ENCODE results near the gene DDIT4L. TPM values are rescaled to one million over a fixed set of nuclear protein-coding genes. Genes with fewer than 3 reads are reported as not detected.
A peak's percentile ranks its signal among the peaks of the same experiment; 100 is the strongest.
"Not testable (repeated sequence)": the region's sequence is repeated elsewhere in the genome, so short reads cannot be mapped to it uniquely, and the experiment has no call there.

DDIT4L gene, protein sequence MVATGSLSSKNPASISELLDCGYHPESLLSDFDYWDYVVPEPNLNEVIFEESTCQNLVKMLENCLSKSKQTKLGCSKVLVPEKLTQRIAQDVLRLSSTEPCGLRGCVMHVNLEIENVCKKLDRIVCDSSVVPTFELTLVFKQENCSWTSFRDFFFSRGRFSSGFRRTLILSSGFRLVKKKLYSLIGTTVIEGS
- polyA plus RNA-seq (2012; ENCODE audit: missing spikeins): 0.34 TPM

DNA sequence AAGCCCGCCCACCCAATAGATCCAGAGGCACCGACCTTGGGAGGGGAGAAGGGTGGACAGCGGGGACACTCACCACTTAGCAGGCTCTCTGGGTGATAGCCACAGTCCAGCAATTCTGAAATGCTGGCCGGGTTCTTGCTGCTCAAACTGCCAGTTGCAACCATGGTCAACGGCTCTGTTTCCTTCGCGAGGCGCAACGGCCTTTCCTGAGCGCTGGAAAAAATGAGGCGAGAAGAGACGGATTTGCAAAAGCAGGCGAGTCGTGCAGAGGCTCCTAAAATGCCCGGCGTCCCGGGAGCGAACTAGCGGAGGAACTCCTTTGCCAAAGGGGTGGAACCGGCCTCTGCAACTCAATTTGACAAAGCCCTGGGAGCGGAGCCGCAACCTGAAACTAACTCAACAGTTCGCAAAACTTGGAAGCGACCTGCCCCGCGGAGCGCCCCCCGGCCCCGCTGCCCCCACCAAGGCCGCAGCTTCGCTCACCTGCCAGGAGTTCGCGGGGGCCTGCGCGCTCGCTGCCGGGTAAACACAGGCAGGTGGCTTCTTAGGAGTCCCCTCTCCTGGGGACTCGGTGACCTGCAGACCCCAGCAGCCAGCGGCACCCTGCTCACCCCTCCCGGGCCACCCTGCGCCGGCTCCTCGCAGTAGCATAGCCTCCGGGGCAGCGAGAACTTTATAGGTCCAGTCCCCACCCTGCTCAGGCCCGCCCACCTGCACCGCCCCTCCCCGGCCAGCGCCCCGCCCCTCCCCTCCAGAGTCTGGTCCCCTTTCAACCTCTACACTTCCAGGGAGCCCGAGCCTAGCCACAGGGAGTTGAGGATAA, at the start of gene DDIT4L:
Gene DDIT4L (minus strand): TSS at position 649 of the 823 bp plus-strand sequence. CDS start 485 bp downstream, at position 164.
- DNase-seq (ENCODE audit: insufficient read length) (no peak), FAIRE-seq (no peak)
- TF ChIP-seq TAF1 (IDR thresholded peaks at IDR 0.05; ENCODE audit: borderline replicate concordance, low read depth, low read length): no peak
- no peak for TF ChIP-seq POLR2AphosphoS5 (IDR thresholded peaks at IDR 0.05; ENCODE audit: low read depth, low read length)
- no peak for TF ChIP-seq POLR2A (IDR thresholded peaks at IDR 0.05; ENCODE audit: low read depth, low read length)

DNA sequence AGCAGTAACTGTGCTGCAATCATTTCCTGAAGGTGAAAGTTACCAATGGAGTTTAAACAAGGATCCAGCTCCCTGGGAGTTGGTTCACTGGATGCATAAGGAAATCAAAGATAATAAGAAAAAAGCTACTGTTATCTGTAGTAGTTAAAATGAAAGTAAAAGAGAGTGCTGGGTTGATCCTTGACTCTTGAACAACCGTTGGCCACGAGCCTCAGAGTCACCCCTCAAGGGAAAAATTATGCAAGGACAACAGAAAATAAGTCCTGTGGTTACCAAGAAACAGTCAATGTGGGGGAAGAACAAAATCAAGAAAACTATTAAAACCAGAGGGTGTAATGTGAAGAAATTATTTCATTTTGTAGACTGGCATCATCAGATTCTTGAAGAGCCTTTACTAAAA, 49.7 kb upstream of the DDIT4L start:
- no peak for TF ChIP-seq TAF1 (IDR thresholded peaks at IDR 0.05; ENCODE audit: borderline replicate concordance, low read depth, low read length)
- TF ChIP-seq POLR2A (IDR thresholded peaks at IDR 0.05; ENCODE audit: low read depth, low read length): no peak
- no peak for TF ChIP-seq POLR2AphosphoS5 (IDR thresholded peaks at IDR 0.05; ENCODE audit: low read depth, low read length)
- no peak for DNase-seq (ENCODE audit: insufficient read length)
- no peak for FAIRE-seq

DNA sequence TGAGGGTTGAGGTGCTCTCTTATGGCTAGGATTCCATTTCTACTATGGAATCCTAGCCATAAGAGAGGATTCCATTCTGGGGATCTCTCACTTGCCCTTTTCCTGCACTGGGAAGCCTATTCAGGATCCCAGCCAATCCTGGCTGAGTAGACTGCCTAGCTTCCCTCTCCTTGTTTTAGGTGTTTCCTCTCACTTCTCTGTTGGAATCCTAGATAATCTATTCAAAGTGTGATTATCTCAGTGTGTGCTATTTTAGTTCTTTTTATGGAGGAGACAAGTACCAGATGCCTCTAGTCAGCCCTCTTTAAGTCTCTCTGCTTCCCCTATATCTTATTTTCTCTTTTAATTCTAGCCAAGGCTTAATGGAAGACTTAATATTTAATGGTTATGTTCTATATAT, 34.5 kb upstream of the DDIT4L start:
- FAIRE-seq: no peak
- TF ChIP-seq POLR2A (IDR thresholded peaks at IDR 0.05; ENCODE audit: low read depth, low read length): no peak
- no peak for TF ChIP-seq POLR2AphosphoS5 (IDR thresholded peaks at IDR 0.05; ENCODE audit: low read depth, low read length)
- TF ChIP-seq TAF1 (IDR thresholded peaks at IDR 0.05; ENCODE audit: borderline replicate concordance, low read depth, low read length): no peak
- no peak for DNase-seq (ENCODE audit: insufficient read length)

DNA sequence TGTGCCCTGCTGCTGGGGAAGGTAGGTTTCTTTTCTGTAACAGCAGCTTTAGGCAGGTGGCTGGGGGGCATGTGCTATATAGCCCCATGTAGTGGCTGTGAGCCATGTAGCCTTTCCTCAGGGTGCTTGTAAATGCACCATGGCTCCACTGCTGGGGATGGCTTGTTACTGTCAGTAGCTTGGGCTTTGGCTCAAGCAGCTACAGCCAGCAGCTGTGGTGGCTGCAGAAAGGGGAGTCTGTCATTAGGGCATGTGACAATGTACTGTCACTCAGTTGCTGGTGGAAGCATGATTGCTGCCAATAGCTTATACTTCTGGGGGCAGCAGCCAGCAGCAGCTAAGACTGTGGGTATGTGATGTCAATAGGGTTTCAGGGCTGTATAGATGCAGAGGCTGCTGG, 33.9 kb upstream of the DDIT4L start:
- DNase-seq (ENCODE audit: insufficient read length) (no peak), FAIRE-seq (no peak)
- TF ChIP-seq TAF1 (IDR thresholded peaks at IDR 0.05; ENCODE audit: borderline replicate concordance, low read depth, low read length) (no peak), POLR2AphosphoS5 (IDR thresholded peaks at IDR 0.05; ENCODE audit: low read depth, low read length) (no peak), POLR2A (IDR thresholded peaks at IDR 0.05; ENCODE audit: low read depth, low read length) (no peak)

DNA sequence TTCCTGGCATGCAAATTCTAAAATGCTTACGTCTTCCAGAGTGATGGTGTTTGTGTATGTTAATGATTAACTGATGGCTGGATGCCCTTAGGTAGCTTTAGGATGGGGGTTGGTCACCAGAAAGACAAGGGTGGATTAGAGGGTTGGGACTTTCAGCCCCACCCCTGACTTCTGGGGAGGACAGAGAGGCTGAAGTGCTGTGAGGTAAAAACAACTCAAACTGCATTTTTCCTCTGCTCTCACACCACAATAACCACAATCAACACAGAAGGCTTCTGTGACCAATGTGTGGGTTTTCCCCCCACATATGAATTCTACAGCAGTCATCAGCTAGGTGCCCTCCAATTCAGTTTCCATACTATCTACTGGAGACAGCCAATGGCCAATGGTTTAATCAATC, 18.7 kb upstream of the DDIT4L start:
- FAIRE-seq (peak; percentile 73), DNase-seq (ENCODE audit: insufficient read length) (no peak)
- TF ChIP-seq POLR2AphosphoS5 (IDR thresholded peaks at IDR 0.05; ENCODE audit: low read depth, low read length) (no peak), TAF1 (IDR thresholded peaks at IDR 0.05; ENCODE audit: borderline replicate concordance, low read depth, low read length) (no peak), POLR2A (IDR thresholded peaks at IDR 0.05; ENCODE audit: low read depth, low read length) (no peak)

DNA sequence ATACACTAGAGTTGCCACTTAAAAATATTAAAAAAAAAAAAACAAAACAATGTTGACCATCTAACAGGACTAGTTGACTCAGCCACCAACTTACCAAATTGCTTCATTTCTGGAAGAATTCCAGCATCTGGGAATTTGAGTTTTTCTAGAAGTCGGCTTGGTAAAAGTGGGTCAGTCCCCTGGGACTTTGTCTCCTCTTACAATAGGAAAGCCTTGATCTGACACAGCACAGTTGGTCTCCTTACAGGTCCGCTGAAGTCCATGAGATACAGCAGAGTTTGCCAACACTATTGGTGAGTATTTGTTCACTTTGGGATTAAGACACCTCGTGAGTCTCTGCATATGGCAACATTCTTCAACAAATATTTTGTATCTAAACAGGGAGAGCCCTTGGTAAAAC, 18.2 kb upstream of the DDIT4L start:
- FAIRE-seq (no peak), DNase-seq (ENCODE audit: insufficient read length) (no peak)
- TF ChIP-seq TAF1 (IDR thresholded peaks at IDR 0.05; ENCODE audit: borderline replicate concordance, low read depth, low read length): no peak
- no peak for TF ChIP-seq POLR2AphosphoS5 (IDR thresholded peaks at IDR 0.05; ENCODE audit: low read depth, low read length)
- no peak for TF ChIP-seq POLR2A (IDR thresholded peaks at IDR 0.05; ENCODE audit: low read depth, low read length)

DNA sequence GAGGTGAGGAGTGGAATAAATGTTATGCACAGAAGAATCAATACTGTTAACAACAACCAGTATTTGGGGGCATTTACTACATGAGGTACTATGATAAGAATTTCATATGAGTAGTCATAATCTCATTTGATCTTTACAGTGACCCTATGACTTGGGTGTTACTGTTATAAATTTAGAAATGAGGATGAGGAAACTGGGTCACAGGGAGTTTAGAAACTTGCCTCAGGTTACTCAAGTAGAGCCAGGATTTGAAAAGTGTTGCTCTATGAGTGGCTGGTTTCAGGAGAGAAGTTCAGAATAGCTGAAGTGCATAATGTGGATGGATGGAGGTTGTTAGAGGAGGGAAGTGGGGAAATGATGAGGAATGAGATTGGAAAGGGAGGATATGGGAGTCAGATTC, 16.6 kb upstream of the DDIT4L start:
- DNase-seq (ENCODE audit: insufficient read length) (no peak), FAIRE-seq (peak; percentile 61)
- no peak for TF ChIP-seq POLR2A (IDR thresholded peaks at IDR 0.05; ENCODE audit: low read depth, low read length)
- TF ChIP-seq POLR2AphosphoS5 (IDR thresholded peaks at IDR 0.05; ENCODE audit: low read depth, low read length): no peak
- TF ChIP-seq TAF1 (IDR thresholded peaks at IDR 0.05; ENCODE audit: borderline replicate concordance, low read depth, low read length): no peak

DNA sequence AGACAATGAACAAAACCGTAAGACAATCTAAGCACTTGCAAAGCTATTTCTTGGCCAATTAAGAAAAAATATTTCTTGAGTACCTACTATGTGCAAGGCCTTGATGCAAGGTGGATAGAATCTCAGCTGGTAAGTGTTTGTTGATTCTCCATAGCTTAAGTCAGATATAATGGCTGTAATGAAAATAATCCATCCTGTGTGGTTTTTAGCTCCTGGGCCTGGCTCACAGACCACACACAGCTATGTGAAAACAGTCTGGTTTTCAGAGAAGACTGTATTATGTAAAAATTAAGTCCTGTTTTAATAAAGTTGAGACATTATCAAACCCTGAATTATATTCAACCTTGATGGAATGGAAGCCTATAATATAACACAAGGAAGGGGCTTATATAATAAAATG, 7.8 kb upstream of the DDIT4L start:
- no peak for DNase-seq (ENCODE audit: insufficient read length)
- TF ChIP-seq POLR2AphosphoS5 (IDR thresholded peaks at IDR 0.05; ENCODE audit: low read depth, low read length) (no peak), POLR2A (IDR thresholded peaks at IDR 0.05; ENCODE audit: low read depth, low read length) (no peak), TAF1 (IDR thresholded peaks at IDR 0.05; ENCODE audit: borderline replicate concordance, low read depth, low read length) (no peak)
- no peak for FAIRE-seq

DNA sequence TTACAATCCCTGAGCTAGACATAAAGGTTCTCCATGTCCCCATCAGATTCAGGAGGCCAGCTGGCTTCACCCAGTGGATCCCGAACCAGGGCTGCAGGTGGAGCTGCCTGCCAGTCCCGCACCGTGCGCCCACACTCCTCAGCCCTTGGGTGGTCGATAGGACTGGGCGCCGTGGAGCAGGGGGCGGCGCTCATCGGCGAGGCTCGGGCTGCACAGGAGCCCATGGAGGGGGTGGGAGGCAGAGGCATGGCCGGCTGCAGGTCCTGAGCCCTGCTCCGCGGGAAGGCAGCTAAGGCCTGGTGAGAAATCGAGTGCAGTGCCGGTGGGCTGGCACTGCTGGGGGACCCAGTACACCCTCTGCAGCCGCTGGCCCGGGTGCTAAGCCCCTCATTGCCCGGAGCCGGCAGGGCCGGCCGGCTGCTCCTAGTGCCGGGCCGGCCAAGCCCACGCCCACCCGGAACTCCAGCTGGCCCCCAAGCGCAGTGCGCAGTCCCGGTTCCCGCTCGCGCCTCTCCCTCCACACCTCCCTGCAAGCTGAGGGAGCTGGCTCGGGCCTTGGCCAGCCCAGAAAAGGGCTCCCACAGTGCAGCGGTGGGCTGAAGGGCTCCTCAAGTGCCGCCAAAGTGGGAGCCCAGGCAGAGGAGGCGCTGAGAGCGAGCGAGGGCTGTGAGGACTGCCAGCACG, 6.3 kb upstream of the DDIT4L start:
- FAIRE-seq; DNase-seq (ENCODE audit: insufficient read length): not testable (repeated sequence)

DNA sequence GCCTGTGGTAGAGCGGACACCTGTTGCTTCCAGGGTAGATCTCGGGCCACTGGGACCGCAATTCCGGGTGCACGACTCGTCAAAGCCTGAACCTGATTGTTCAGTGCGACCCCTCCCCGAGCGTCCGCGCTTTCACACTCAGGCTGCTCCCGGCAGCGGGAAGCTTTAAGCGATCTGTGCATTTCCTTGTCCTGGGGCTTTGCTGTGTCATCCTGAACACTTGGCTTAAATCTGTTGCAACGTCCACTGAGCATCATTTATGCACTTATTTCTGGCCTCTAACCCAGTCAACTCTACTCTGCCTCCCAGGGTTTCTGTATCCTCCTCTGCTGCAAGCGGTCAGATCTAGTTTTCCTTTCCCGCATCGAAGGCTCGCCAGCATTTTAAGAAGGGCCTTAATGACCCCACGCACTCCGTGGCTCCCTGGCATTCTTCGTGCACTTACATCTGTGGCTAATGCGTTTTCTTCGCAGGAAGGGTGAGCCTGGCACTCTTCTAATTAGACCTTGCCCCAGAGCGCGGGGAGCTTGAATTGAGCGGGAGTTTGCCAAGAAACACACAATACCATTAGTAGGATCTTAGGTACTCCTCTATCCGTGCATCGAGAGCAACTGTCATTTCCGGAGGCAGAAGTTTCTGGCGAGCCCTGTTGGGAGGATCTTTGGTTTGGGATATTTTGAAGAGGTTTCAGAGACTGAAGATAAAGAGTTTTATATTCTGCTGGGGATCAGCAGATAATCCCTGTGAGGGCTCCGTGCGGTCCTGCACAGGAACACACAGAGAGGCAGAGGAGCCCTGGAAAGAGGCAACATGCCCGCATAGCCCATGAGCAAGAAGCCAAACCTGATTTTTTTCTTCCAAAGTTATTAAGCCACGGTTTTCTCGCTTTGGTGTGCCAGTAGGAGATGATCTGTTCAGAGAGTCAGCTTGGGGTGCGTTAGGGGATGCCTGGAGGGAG, 654 bp upstream of the DDIT4L start:
- TF ChIP-seq POLR2A (IDR thresholded peaks at IDR 0.05; ENCODE audit: low read depth, low read length): no peak
- TF ChIP-seq POLR2AphosphoS5 (IDR thresholded peaks at IDR 0.05; ENCODE audit: low read depth, low read length): no peak
- no peak for TF ChIP-seq TAF1 (IDR thresholded peaks at IDR 0.05; ENCODE audit: borderline replicate concordance, low read depth, low read length)
- no peak for FAIRE-seq
- no peak for DNase-seq (ENCODE audit: insufficient read length)

DNA sequence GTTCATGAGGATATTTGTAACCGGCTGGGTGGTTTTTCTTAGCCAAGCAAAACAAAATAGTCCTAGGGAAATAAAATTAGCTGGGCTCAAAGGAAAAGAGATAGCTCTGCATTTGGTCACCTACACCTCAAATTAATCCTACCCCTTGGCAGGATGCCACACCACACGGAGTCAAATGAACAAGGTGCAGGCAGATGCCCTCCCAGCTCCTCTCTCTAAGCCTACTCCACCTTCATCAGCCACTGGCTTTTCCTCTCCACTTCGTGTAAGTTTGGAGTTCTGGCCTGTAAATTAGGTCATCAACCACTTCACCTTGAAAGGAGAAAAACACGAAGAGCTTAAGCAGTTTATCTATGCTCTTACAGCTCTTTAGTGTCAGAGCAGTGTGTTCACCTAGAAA, 1.4 kb downstream of the DDIT4L start:
- DNase-seq (ENCODE audit: insufficient read length) (no peak), FAIRE-seq (no peak)
- TF ChIP-seq POLR2AphosphoS5 (IDR thresholded peaks at IDR 0.05; ENCODE audit: low read depth, low read length) (no peak), POLR2A (IDR thresholded peaks at IDR 0.05; ENCODE audit: low read depth, low read length) (no peak), TAF1 (IDR thresholded peaks at IDR 0.05; ENCODE audit: borderline replicate concordance, low read depth, low read length) (no peak)
